Fibroblast of skin of right quadriceps (primary cell): ENCODE data around the gene PREB.

Experiments used
- DNase-seq: peaks from one replicate; pipeline ENCODE4 v3.0.0-alpha.2; 2013

Gene PREB

GRCh38 chr2:27093430-27094352 lies 40.7 kb downstream of the PREB start:
- DNase-seq = no peak

- no peak for DNase-seq
Measured at GRCh38 chr2:27092696-27093429, 41.6 kb downstream of the PREB start.

GRCh38 chr2:27091746-27092695 lies 42.4 kb downstream of the PREB start:
- no peak for DNase-seq

GRCh38 chr2:27089111-27089954 lies 45.1 kb downstream of the PREB start:
- no peak for DNase-seq

GRCh38 chr2:27088634-27089033 lies 45.8 kb downstream of the PREB start:
- DNase-seq = no peak

- no peak for DNase-seq
Measured at GRCh38 chr2:27087823-27088410, 46.5 kb downstream of the PREB start.

- DNase-seq = no peak
Measured at GRCh38 chr2:27086724-27087593, 47.5 kb downstream of the PREB start, which contains the start of gene KHK. TSS of gene KHK (plus strand) at chr2:27086772. CDS start at chr2:27087260, 488 bp downstream.

- DNase-seq = peak; percentile 91
Measured at GRCh38 chr2:27086090-27086723, 48.2 kb downstream of the PREB start.

GRCh38 chr2:27085673-27086089 lies 48.8 kb downstream of the PREB start:
- peak; percentile 57 for DNase-seq

GRCh38 chr2:27085062-27085672 lies 49.3 kb downstream of the PREB start:
- no peak for DNase-seq

GRCh38 chr2:27084297-27085061 lies 50.0 kb downstream of the PREB start:
- no peak for DNase-seq

- DNase-seq = no peak
Measured at GRCh38 chr2:27083410-27084296, 50.8 kb downstream of the PREB start.

- DNase-seq = no peak
Measured at GRCh38 chr2:27082773-27083409, 51.5 kb downstream of the PREB start.

- no peak for DNase-seq
Measured at GRCh38 chr2:27081984-27082772, 52.3 kb downstream of the PREB start.
